ENCODE results near the gene UBASH3B.
"Not testable (repeated sequence)": the region's sequence is repeated elsewhere in the genome, so short reads cannot be mapped to it uniquely, and the experiment has no call there.

The UBASH3B gene

DNA sequence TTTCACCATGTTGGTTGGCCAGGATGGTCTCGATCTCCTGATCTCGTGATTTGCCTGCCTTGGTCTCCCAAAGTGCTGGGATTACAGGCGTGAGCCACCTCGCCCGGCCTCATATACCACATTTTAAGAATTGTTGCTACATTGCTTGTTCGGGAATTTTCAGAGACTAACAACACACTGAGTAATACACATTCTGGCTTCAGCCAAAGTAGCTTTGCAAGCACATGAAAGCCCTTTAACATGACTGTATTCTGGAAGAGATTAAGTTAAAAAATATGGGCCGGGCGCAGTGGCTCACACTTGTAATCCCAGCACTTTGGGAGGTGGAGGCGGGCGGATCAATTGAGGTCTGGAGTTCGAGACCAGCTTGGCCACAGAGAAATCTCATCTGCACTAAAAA lies 197.7 kb downstream of the UBASH3B start:
- ChIA-PET CTCF (interaction anchor here (0.6 to 2.6 kb wide), 15 partner anchors 10 to 534 kb away, joined by 3 to 10 read pairs (median 4); no protein-coding TSS in a partner anchor), POLR2A (ENCODE audit: low non-redundant PET) (no interaction called here)
- TF ChIP-seq, protein P1, sequence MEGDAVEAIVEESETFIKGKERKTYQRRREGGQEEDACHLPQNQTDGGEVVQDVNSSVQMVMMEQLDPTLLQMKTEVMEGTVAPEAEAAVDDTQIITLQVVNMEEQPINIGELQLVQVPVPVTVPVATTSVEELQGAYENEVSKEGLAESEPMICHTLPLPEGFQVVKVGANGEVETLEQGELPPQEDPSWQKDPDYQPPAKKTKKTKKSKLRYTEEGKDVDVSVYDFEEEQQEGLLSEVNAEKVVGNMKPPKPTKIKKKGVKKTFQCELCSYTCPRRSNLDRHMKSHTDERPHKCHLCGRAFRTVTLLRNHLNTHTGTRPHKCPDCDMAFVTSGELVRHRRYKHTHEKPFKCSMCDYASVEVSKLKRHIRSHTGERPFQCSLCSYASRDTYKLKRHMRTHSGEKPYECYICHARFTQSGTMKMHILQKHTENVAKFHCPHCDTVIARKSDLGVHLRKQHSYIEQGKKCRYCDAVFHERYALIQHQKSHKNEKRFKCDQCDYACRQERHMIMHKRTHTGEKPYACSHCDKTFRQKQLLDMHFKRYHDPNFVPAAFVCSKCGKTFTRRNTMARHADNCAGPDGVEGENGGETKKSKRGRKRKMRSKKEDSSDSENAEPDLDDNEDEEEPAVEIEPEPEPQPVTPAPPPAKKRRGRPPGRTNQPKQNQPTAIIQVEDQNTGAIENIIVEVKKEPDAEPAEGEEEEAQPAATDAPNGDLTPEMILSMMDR (conservative IDR thresholded peaks at IDR 0.05; ENCODE audit: low read depth) = no peak
- H3K27ac ChIP-seq = no peak overlapping the region
- no peak for DNase-seq (ENCODE audit: low spot score)

DNA sequence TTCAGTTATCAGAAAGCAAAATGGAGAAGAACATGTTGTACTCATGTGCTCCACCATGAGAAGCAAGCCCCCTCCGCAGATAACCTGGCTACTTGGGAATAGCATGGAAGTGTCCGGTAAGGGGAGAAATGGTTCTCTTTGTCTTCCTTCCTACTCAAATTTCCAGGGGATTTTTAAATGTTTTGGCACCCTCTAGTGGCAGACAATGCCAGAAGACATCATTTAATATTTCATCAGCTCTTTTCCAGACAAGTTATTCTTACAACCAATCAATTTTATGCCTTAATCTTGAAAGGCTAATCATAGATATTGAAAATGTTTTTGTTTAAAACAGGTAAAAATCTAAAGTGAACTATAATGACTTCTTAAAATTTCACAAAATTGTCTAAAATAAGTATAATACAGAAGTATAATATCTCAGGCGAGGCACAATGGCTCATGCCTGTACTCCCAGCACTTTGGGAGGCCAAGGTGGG lies 198.5 kb downstream of the UBASH3B start:
- DNase-seq (ENCODE audit: low spot score) = peak; percentile 77
- TF ChIP-seq, protein P1 (conservative IDR thresholded peaks at IDR 0.05; ENCODE audit: low read depth) = peak; percentile 75
- no peak overlapping the region for H3K27ac ChIP-seq
- CTCF ChIA-PET = interaction anchor here (0.5 to 2.6 kb wide), 20 partner anchors 10 to 262 kb away, joined by 3 to 10 read pairs (median 4); partner anchors contain the start of gene UBASH3B
- POLR2A ChIA-PET (ENCODE audit: low non-redundant PET) = no interaction called here

DNA sequence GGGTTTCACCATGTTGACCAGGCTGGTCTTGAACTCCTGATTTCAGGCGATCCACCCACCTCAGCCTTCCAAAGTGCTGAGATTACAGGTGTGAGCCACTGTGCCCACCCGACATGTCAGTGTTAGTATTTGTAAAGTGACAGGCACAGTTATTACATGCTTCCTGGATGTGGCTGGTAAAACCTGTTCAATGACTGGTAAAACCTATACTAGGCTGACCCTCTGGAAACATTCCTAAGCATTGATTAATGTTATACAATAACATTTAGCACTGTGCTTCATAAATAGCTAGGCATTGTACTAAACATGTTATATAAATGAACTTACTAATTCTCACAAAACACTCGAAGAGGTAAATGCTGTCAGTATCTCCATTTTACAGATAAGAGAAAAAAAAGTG lies 206.1 kb downstream of the UBASH3B start:
- TF ChIP-seq, protein P1 (conservative IDR thresholded peaks at IDR 0.05; ENCODE audit: low read depth) = no peak
- CTCF ChIA-PET = interaction anchor here (0.5 to 1.3 kb wide), 5 partner anchors 18 to 229 kb away, joined by 3 to 4 read pairs (median 3); no protein-coding TSS in a partner anchor
- POLR2A ChIA-PET (ENCODE audit: low non-redundant PET) = no interaction called here
- no peak overlapping the region for H3K27ac ChIP-seq
- peak; percentile 46 for DNase-seq (ENCODE audit: low spot score)

DNA sequence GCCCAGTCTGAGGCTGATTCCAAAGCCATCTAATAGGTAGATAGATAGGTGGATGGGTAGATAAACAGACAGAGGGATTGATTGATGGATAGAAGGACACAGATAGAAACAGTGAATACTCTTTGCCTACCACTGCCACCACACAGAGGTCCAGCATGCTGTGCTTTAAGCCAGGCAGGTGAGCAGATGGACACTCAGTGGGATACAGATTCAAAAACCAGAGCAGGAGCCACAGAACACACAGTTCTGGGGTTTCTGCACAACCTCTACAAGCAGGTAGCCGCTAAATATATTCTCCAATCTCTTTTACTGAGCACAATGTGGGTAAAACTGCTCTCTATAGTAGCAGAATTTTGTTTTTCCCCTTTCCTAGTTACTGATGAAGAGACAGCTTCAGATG lies 206.6 kb downstream of the UBASH3B start:
- no peak for DNase-seq (ENCODE audit: low spot score)
- H3K27ac ChIP-seq = no peak overlapping the region
- CTCF ChIA-PET = interaction anchor here (0.5 to 1.3 kb wide), 4 partner anchors 18 to 193 kb away, joined by 3 to 4 read pairs (median 4); no protein-coding TSS in a partner anchor
- POLR2A ChIA-PET (ENCODE audit: low non-redundant PET) = no interaction called here
- TF ChIP-seq, protein P1 (conservative IDR thresholded peaks at IDR 0.05; ENCODE audit: low read depth) = no peak

DNA sequence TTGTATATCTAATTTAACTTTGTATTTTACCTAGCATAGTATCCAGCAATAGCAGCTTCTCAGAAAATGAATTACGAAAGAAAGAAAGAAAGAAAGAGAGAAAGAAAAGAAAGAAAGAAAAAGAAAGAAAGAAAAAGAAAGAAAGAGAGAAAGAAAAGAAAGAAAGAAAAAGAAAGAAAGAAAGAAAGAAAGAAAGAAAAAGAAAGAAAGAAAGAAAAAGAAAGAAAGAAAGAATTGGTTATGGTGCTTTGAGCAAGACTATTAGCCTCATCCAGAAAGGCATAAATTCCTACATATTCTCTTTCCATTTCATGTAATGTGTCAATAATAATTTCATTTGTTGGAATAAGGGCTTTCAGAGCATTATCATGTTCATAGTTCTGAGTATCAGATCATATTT lies 207.6 kb downstream of the UBASH3B start:
- DNase-seq (ENCODE audit: low spot score); H3K27ac ChIP-seq; POLR2A ChIA-PET (ENCODE audit: low non-redundant PET): not testable (repeated sequence)
- CTCF ChIA-PET = interaction anchor here (0.5 to 2.3 kb wide), 23 partner anchors 10 to 989 kb away, joined by 3 to 18 read pairs (median 4); no protein-coding TSS in a partner anchor

DNA sequence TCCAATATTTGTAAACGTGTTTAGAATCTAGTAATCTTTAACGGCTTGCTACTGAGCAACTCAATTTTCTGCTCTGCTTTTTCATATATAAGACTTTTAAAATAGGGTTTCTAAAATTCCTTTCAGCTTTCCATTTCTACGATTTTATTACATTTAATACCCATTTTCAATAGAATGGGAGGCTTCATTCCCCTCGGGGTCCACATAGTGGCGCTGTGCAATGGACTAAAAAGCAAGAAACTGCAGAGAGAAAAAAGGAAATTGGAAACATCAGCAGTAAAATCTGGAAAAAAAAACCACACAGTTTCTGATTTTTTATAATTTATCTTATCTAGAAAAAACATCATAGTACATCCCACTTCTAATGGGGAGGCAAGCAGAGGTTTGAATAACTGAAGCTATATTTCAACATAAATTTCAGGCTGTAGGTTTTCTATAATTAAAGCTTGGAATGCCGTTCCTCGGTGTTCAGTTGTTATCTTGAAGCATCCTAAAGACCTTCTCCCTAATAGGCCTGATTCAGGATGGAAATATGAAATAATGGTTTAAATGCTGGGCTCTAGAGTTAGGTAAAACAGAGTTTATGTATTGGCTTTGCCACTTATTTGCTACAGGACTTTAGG lies 208.3 kb downstream of the UBASH3B start:
- CTCF ChIA-PET = interaction anchor here (0.6 to 2.3 kb wide), 33 partner anchors 10 to 1661 kb away, joined by 3 to 18 read pairs (median 4); no protein-coding TSS in a partner anchor
- TF ChIP-seq, protein P1 (conservative IDR thresholded peaks at IDR 0.05; ENCODE audit: low read depth) = peak; percentile 82
- H3K27ac ChIP-seq = no peak overlapping the region
- peak; percentile 63 for DNase-seq (ENCODE audit: low spot score)
- POLR2A ChIA-PET (ENCODE audit: low non-redundant PET) = no interaction called here
